A549 (cell line): Measurements from ENCODE around the gene TKTL1. TPM values are rescaled to one million over a fixed set of nuclear protein-coding genes. Genes with fewer than 3 reads are reported as not detected.

Experiments
- ATAC-seq, 2 experiments: fragments of 200-7000 bp in 1 of 2; fragments of >200 bp in 1 of 2; cut with Nextera tagmentation in 1 of 2; cut with Tn5 transposase in 1 of 2; 3 replicates each; pipeline versions ENCODE4 v1.8.0 to v1.9.1; 2018 to 2020; ENCODE audit warnings: mild to moderate bottlenecking in 1 of 2, moderate library complexity in 1 of 2
- CTCF ChIA-PET: fragments of 300-600 bp; sonication (Branson Sonifier 250); formaldehyde crosslinking; extraction: SDS; loops from one replicate; lab custom pipeline; 2021; ENCODE audit warnings: antibody characterized with exemption, inconsistent platforms; lab: Yijun Ruan, JAX
- POLR2A ChIA-PET: fragments of 350-600 bp; formaldehyde crosslinking; extraction: SDS; loops from one replicate; lab custom pipeline; 2021; ENCODE audit warnings: antibody characterized with exemption, inconsistent platforms; lab: Yijun Ruan, JAX
- DNase-seq, 2 experiments: peaks; one replicate each; pipeline versions ENCODE4 v3.0.0 to v3.0.0-alpha.2; 2011 to 2016; ENCODE audit warnings: low read depth in 1 of 2, low spot score in 1 of 2
- FAIRE-seq: peaks from 2 replicates; lab custom pipeline; 2011; peaks lifted over from hg19 to GRCh38; lab: Jason Lieb, UNC
- H3K27ac ChIP-seq, 2 experiments: fragments of >200 bp; sonication (Bioruptor Twin); formaldehyde crosslinking; 3 replicates each; pipeline ENCODE4 v1.5.1; 2016 to 2017
- H3K4me1 ChIP-seq: fragments of >200 bp; sonication (Bioruptor Twin); formaldehyde crosslinking; 3 replicates; pipeline ENCODE4 v1.6.1; 2016
- H3K4me2 ChIP-seq: fragments of >200 bp; sonication (Bioruptor Twin); formaldehyde crosslinking; 3 replicates; pipeline ENCODE4 v1.6.1; 2016
- H3K4me3 ChIP-seq: fragments of >200 bp; sonication (Bioruptor Twin); formaldehyde crosslinking; 3 replicates; pipeline ENCODE4 v1.5.1; 2016
- H3K9me3 ChIP-seq: fragments of >200 bp; sonication (Bioruptor Twin); formaldehyde crosslinking; 3 replicates; pipeline ENCODE4 v1.6.1; 2016
- BCL3 ChIP-seq: fragments of >200 bp; sonication (Bioruptor Twin); formaldehyde crosslinking; IDR thresholded peaks from 3 replicates; pipeline ENCODE4 v1.6.1; 2016
- CBX2 ChIP-seq: fragments of 200-600 bp; sonication (generic); IDR thresholded peaks from 2 replicates; pipeline ENCODE4 v1.6.1; 2016; ENCODE audit warnings: low read depth, mild to moderate bottlenecking, borderline replicate concordance
- CHD2 ChIP-seq: fragments of 150-350 bp; IDR thresholded peaks from 2 replicates; pipeline ENCODE4 v1.6.1; 2014; ENCODE audit warnings: low read length; ENCODE audit not compliant: partially characterized antibody
- CHD4 ChIP-seq: fragments of 200-600 bp; sonication (generic); IDR thresholded peaks from 2 replicates; pipeline ENCODE4 v1.6.1; 2016; ENCODE audit warnings: antibody characterized with exemption, mild to moderate bottlenecking, borderline replicate concordance
- CTCF ChIP-seq: fragments of >200 bp; sonication (Bioruptor Twin); formaldehyde crosslinking; IDR thresholded peaks from 3 replicates; pipeline ENCODE4 v1.5.1; 2016
- E2F6 ChIP-seq: IDR thresholded peaks from 2 replicates; pipeline ENCODE4 v1.6.1; 2012; ENCODE audit warnings: low read depth, borderline replicate concordance
- HMGXB4 ChIP-seq: fragments of 250-450 bp; sonication (Bioruptor Pico); IDR thresholded peaks from 2 replicates; pipeline ENCODE4 v1.5.0; 2021; ENCODE audit warnings: mild to moderate bottlenecking, moderate library complexity, borderline replicate concordance
- HOXB13 ChIP-seq: fragments of 250-450 bp; sonication (Bioruptor Pico); IDR thresholded peaks from 2 replicates; pipeline ENCODE4 v1.5.0; 2020; ENCODE audit warnings: low read depth, mild to moderate bottlenecking, moderate library complexity
- JUN ChIP-seq, 2 experiments: fragments of >200 bp; sonication (Bioruptor Twin); formaldehyde crosslinking; IDR thresholded peaks; 2 replicates in 1 of 2; 3 replicates in 1 of 2; pipeline ENCODE4 v1.6.1; 2016 to 2017
- JUNB ChIP-seq: fragments of >200 bp; sonication (Bioruptor Twin); formaldehyde crosslinking; IDR thresholded peaks from 2 replicates; pipeline ENCODE4 v1.6.1; 2016
- MAX ChIP-seq: IDR thresholded peaks from 2 replicates; pipeline ENCODE4 v1.6.1; 2012
- POLR2A ChIP-seq: IDR thresholded peaks from 2 replicates; pipeline ENCODE4 v1.6.1; 2012; ENCODE audit warnings: mild to moderate bottlenecking, low read length
- REST ChIP-seq: fragments of 200-600 bp; sonication (generic); IDR thresholded peaks from 2 replicates; pipeline ENCODE4 v1.6.1; 2016; ENCODE audit warnings: antibody characterized with exemption, mild to moderate bottlenecking, moderate library complexity
- TFCP2L1 ChIP-seq: fragments of 250-450 bp; sonication (Bioruptor Pico); IDR thresholded peaks from 2 replicates; pipeline ENCODE4 v1.5.0; 2021; ENCODE audit warnings: mild to moderate bottlenecking
- TP53 ChIP-seq: fragments of 250-450 bp; sonication (Bioruptor Pico); IDR thresholded peaks from 2 replicates; pipeline ENCODE4 v1.5.0; 2021; ENCODE audit warnings: mild to moderate bottlenecking, moderate library complexity
- ZFP36 ChIP-seq: fragments of 450-650 bp; IDR thresholded peaks from 2 replicates; pipeline ENCODE4 v1.6.1; 2014; ENCODE audit warnings: borderline replicate concordance; ENCODE audit not compliant: partially characterized antibody
- ZSCAN20 ChIP-seq: fragments of 250-450 bp; sonication (Bioruptor Pico); IDR thresholded peaks from 2 replicates; pipeline ENCODE4 v1.8.0; 2022; ENCODE audit warnings: mild to moderate bottlenecking, moderate library complexity
- whole genome bisulfite sequencing: methylation state at CpG from one replicate; pipeline ENCODE4 v1.1.6; 2017; ENCODE audit errors: missing lambda C conversion rate; 5-methylcytosine and 5-hydroxymethylcytosine counted together
- polyA plus RNA-seq, 4 experiments: library from polyadenylated mRNA; depleted of rRNA in 3 of 4; stranded (reverse); fragments of >200 nt; fragmentation: RNase III in 1 of 4; extraction: RNeasy Plus Mini Kit Qiagen cat#74134 plus additional on column Dnase treatment in 1 of 4; gene quantifications; 2 replicates in 3 of 4; 3 replicates in 1 of 4; pipeline ENCODE4 v1.2.3, GENCODE V29; 2011 to 2017

TKTL1 gene
- polyA plus RNA-seq, 2 of the 4 experiments (the other 2 are of a cell fraction), result 0.14 TPM; not detected in 1

- CTCF ChIA-PET, result interaction anchor here (0.8 to 3.8 kb wide), 22 partner anchors 8 to 164 kb away, joined by 3 to 49 read pairs (median 8); partner anchors contain the start of genes DNASE1L1 and RPL10
- ATAC-seq (no peak), DNase-seq (no peak), FAIRE-seq (no peak)
- TF ChIP-seq CHD4, result no peak
- TF ChIP-seq CHD2, result no peak
- peak in 1 of 2 experiments; percentile 36; a peak in 2 of 5 replicates for TF ChIP-seq JUN (IDR thresholded peaks at IDR 0.05)
- TF ChIP-seq MAX, result peak; percentile 59; the same call in 1 of the 2 replicates
- TF ChIP-seq ZSCAN20 (CRISPR knock-in tag), result no peak
- peak; percentile 19; the same call in 2 of the 3 replicates for TF ChIP-seq CTCF
- TF ChIP-seq POLR2A, result peak; percentile 7; the same call in 1 of the 2 replicates
- TF ChIP-seq CBX2, result no peak
- TF ChIP-seq BCL3, result 0 out of 3 replicates have a peak, but pooled peaks have one; percentile 27
- peak; percentile 73 for TF ChIP-seq E2F6
- Histone ChIP-seq H3K9me3 (no peaks in the 10 kb centered on the region), H3K27ac (peak within 1 kb of the TSS; percentile 86 to 100), H3K4me3 (peak within 1 kb of the TSS; percentile 60), H3K4me1 (peaks cover 31% of the 10 kb centered on the region), H3K4me2 (peak within 1 kb of the TSS; percentile 99)
- 44% methylated on average over 4 of the region's 95 CpGs for WGBS
- POLR2A ChIA-PET, result interaction anchor here (1.7 kb wide), 1 partner anchor 23 kb away, joined by 17 read pairs; the partner anchor contains the start of gene RPL10
These were observed 78.9 kb downstream of the TKTL1 start, which contains the start of gene FLNA for GRCh38 chrX:154374313-154375155. Gene FLNA (minus strand): TSS chrX:154374634. CDS start chrX:154371245, 3,389 bp downstream.

GRCh38 chrX:154375156-154375504 is 79.5 kb downstream of the TKTL1 start:
- ATAC-seq (no peak), DNase-seq (no peak), FAIRE-seq (no peak)
- TF ChIP-seq TP53 (CRISPR knock-in tag) (no peak), JUNB (no peak), ZFP36 (no peak), HMGXB4 (CRISPR knock-in tag) (no peak)
- Histone ChIP-seq H3K4me2 (peak overlapping the region; percentile 99), H3K9me3 (no peaks in the 10 kb centered on the region), H3K4me1 (peaks cover 31% of the 10 kb centered on the region), H3K27ac (peak overlapping the region; percentile 86 to 100), H3K4me3 (peak overlapping the region; percentile 60)
- POLR2A ChIA-PET, result no interaction called here
- 68% methylated on average over 10 of the region's 10 CpGs for WGBS
- CTCF ChIA-PET, result interaction anchor here (2.4 to 3.8 kb wide), 3 partner anchors 8 to 157 kb away, joined by 21 to 49 read pairs (median 28); partner anchors contain the start of gene RPL10

GRCh38 chrX:154376774-154377173 is 81.2 kb downstream of the TKTL1 start:
- POLR2A ChIA-PET, result no interaction called here
- Histone ChIP-seq H3K27ac (0 out of 6 replicates have a peak overlapping the region, but pooled peaks of 1 of the 2 experiments have one; percentile 99), H3K4me1 (peaks cover 42% of the 10 kb centered on the region), H3K4me2 (no peak overlapping the region), H3K4me3 (no peak overlapping the region), H3K9me3 (no peaks in the 10 kb centered on the region)
- no peak for DNase-seq
- CTCF ChIA-PET, result no interaction called here
- WGBS, result 79% methylated on average over 3 of the region's 3 CpGs
- FAIRE-seq, result no peak
- ATAC-seq, result no peak
- no peak for TF ChIP-seq E2F6
- TF ChIP-seq JUNB, result no peak
- no peak for TF ChIP-seq REST
- no peak for TF ChIP-seq BCL3
- TF ChIP-seq ZFP36, result no peak
- TF ChIP-seq HOXB13, result no peak
- no peak for TF ChIP-seq TFCP2L1 (CRISPR knock-in tag)
